ENCODE measurements around the gene SPATA12.

Gene SPATA12

GRCh38 chr3:57116501-57116900 is 56.0 kb downstream of the SPATA12 start:
- no peak for DNase-seq (ENCODE audit: low spot score)

- DNase-seq (ENCODE audit: low spot score), result no peak
These were observed 57.8 kb downstream of the SPATA12 start for GRCh38 chr3:57118254-57118653.

- DNase-seq (ENCODE audit: low spot score), result no peak
These were observed 59.6 kb downstream of the SPATA12 start for GRCh38 chr3:57120040-57120439.

GRCh38 chr3:57120451-57121174 is 60.1 kb downstream of the SPATA12 start:
- DNase-seq (ENCODE audit: low spot score), result no peak
